IMR-90 (cell line): Measurements from ENCODE around the gene CARD19. TPM values are rescaled to one million over a fixed set of nuclear protein-coding genes. Genes with fewer than 3 reads are reported as not detected.

Experiments
- ATAC-seq: fragments of 200-7000 bp; cut with Tn5 transposase; 2 replicates; pipeline ENCODE4 v1.9.1; 2020; ENCODE audit warnings: low read depth, mild to moderate bottlenecking, moderate library complexity
- BruUV-seq: library from RNA; stranded (reverse); fragments of 400-500 nt; replicated peaks from 2 replicates; lab custom pipeline; 2021; lab: Mats Ljungman, UMichigan
- CTCF ChIA-PET: fragments of 300-600 bp; formaldehyde crosslinking; extraction: SDS; loops from one replicate; lab custom pipeline; 2021; ENCODE audit warnings: antibody characterized with exemption; lab: Yijun Ruan, JAX
- POLR2A ChIA-PET: fragments of 300-600 bp; sonication (Branson Sonifier 250); formaldehyde crosslinking; loops from one replicate; lab custom pipeline; 2022; ENCODE audit warnings: antibody characterized with exemption; ENCODE audit not compliant: unreplicated experiment; lab: Charles Lee
- DNase-seq: peaks from one replicate; pipeline ENCODE4 v3.0.0; 2013
- H2AFZ ChIP-seq: replicated peaks from 2 replicates; pipeline ENCODE3; 2013; ENCODE audit warnings: low read length, mild to moderate bottlenecking; ENCODE audit not compliant: poor library complexity
- H2AK5ac ChIP-seq: 2 replicates; pipeline ENCODE4 v1.6.1; 2013; ENCODE audit warnings: low read depth, low read length, inconsistent platforms
- H2AK9ac ChIP-seq: replicated peaks from 2 replicates; pipeline ENCODE3; 2013; ENCODE audit warnings: mild to moderate bottlenecking, low read depth, low read length, moderate library complexity; ENCODE audit not compliant: poor library complexity
- H2BK120ac ChIP-seq: 2 replicates; pipeline ENCODE4 v1.6.1; 2013; ENCODE audit warnings: low read depth, low read length, inconsistent platforms
- H2BK15ac ChIP-seq: 3 replicates; pipeline ENCODE4 v1.6.1; 2013; ENCODE audit warnings: low read depth, low read length, inconsistent platforms
- H2BK20ac ChIP-seq: 2 replicates; pipeline ENCODE4 v1.6.1; 2013; ENCODE audit warnings: low read depth, mild to moderate bottlenecking, inconsistent platforms, low read length, moderate library complexity
- H2BK5ac ChIP-seq: 2 replicates; pipeline ENCODE4 v1.6.1; 2013; ENCODE audit warnings: mild to moderate bottlenecking, low read depth, low read length, inconsistent platforms; ENCODE audit not compliant: poor library complexity, severe bottlenecking
- H3K14ac ChIP-seq: replicated peaks from 2 replicates; pipeline ENCODE4 v1.6.1; 2013; ENCODE audit warnings: low read depth, low read length, inconsistent platforms
- H3K18ac ChIP-seq: 2 replicates; pipeline ENCODE4 v1.6.1; 2013; ENCODE audit warnings: low read depth, low read length, control low read depth
- H3K23ac ChIP-seq: 2 replicates; pipeline ENCODE4 v1.6.1; 2013; ENCODE audit warnings: low read depth, low read length, inconsistent platforms
- H3K27ac ChIP-seq: 2 replicates; pipeline ENCODE4 v1.5.1; 2013; ENCODE audit warnings: mild to moderate bottlenecking, control low read depth, low read length; ENCODE audit not compliant: insufficient read depth
- H3K27me3 ChIP-seq: 2 replicates; pipeline ENCODE4 v1.6.1; 2013; ENCODE audit warnings: low read length; ENCODE audit not compliant: control insufficient read depth, insufficient read depth
- H3K36me3 ChIP-seq: 2 replicates; pipeline ENCODE4 v1.6.1; 2013; ENCODE audit warnings: low read length, mixed read lengths; ENCODE audit not compliant: control insufficient read depth, insufficient read depth
- H3K4ac ChIP-seq: 2 replicates; pipeline ENCODE4 v1.6.1; 2013; ENCODE audit warnings: low read depth, low read length, inconsistent platforms
- H3K4me1 ChIP-seq: 2 replicates; pipeline ENCODE4 v1.6.1; 2013; ENCODE audit warnings: low read length, mixed read lengths; ENCODE audit not compliant: control insufficient read depth, insufficient read depth
- H3K4me2 ChIP-seq: 2 replicates; pipeline ENCODE4 v1.6.1; 2013; ENCODE audit warnings: low read depth, mild to moderate bottlenecking, control low read depth, low read length, moderate library complexity
- H3K4me3 ChIP-seq: 2 replicates; pipeline ENCODE4 v1.5.1; 2013; ENCODE audit warnings: low read depth, mild to moderate bottlenecking, control low read depth, low read length, moderate library complexity; ENCODE audit not compliant: insufficient read depth
- H3K56ac ChIP-seq: 2 replicates; pipeline ENCODE4 v1.6.1; 2013; ENCODE audit warnings: low read length, inconsistent platforms; ENCODE audit not compliant: insufficient read depth; ENCODE audit errors: extremely low read depth
- H3K79me1 ChIP-seq, 2 experiments: 2 replicates each; pipeline ENCODE4 v1.6.1; 2013; ENCODE audit warnings: low read length in 2 of 2, inconsistent platforms in 1 of 2, low read depth in 1 of 2
- H3K9ac ChIP-seq: 2 replicates; pipeline ENCODE4 v1.6.1; 2013; ENCODE audit warnings: low read depth, low read length, control low read depth
- H3K9me1 ChIP-seq: 2 replicates; pipeline ENCODE4 v1.6.1; 2013; ENCODE audit warnings: low read length, inconsistent platforms; ENCODE audit not compliant: insufficient read depth
- H3K9me3 ChIP-seq: 2 replicates; pipeline ENCODE4 v1.6.1; 2013; ENCODE audit warnings: low read length; ENCODE audit not compliant: control insufficient read depth, insufficient read depth
- H4K20me1 ChIP-seq: 2 replicates; pipeline ENCODE4 v1.6.1; 2013; ENCODE audit warnings: low read length, inconsistent platforms; ENCODE audit not compliant: insufficient read depth
- H4K5ac ChIP-seq: 2 replicates; pipeline ENCODE4 v1.6.1; 2013; ENCODE audit warnings: mild to moderate bottlenecking, low read depth, low read length, control low read depth
- H4K8ac ChIP-seq, 2 experiments: 2 replicates each; pipeline ENCODE4 v1.6.1; 2013; ENCODE audit warnings: low read depth in 2 of 2, low read length in 2 of 2, control low read depth in 1 of 2, inconsistent platforms in 1 of 2
- H4K91ac ChIP-seq: 2 replicates; pipeline ENCODE4 v1.6.1; 2013; ENCODE audit warnings: low read depth, low read length, inconsistent platforms; ENCODE audit not compliant: insufficient read depth
- MAZ ChIP-seq: IDR thresholded peaks from 2 replicates; pipeline ENCODE4 v1.6.1; 2012; ENCODE audit warnings: low read depth, mild to moderate bottlenecking, low read length, improper control_type of control experiment, moderate library complexity, borderline replicate concordance
- RCOR1 ChIP-seq: IDR thresholded peaks from 2 replicates; pipeline ENCODE4 v1.6.1; 2012; ENCODE audit warnings: mild to moderate bottlenecking, low read length, improper control_type of control experiment; ENCODE audit not compliant: insufficient replicate concordance
- WGBS, 2 experiments: methylation state at CpG; one replicate each; pipeline versions ENCODE4 v1.1.5 to v1.1.7; 2013; ENCODE audit warnings: missing lambda C conversion rate in 2 of 2; ENCODE audit not compliant: insufficient read length in 1 of 2; ENCODE audit errors: extremely low coverage in 2 of 2; 5-methylcytosine and 5-hydroxymethylcytosine counted together
- dilution Hi-C: fragments of 300-500 bp; cut with HindIII; formaldehyde crosslinking; loops from one replicate; pipeline ENCODE4 v1.14.3; 2018; ENCODE audit warnings: low sequenced_read_pairs; ENCODE audit not compliant: unreplicated experiment
- in situ Hi-C: fragments of 300-500 bp; cut with MboI; formaldehyde crosslinking; loops from 3 replicates; pipeline ENCODE4 v1.14.3; 2019; ENCODE audit warnings: low sequenced_read_pairs, inconsistent platforms, mixed read lengths
- intact Hi-C: fragments of 100-400 bp; cut with micrococcal nuclease; formaldehyde crosslinking; loops from 2 replicates; pipeline ENCODE4 v1.10.0; 2022
- polyA plus RNA-seq, 3 experiments: library from polyadenylated mRNA; depleted of rRNA; stranded (reverse); fragments of >200 nt; gene quantifications; 2 replicates each; pipeline ENCODE4 v1.2.3, GENCODE V29; 2012; ENCODE audit warnings: low replicate concordance in 1 of 3
- total RNA-seq: library from RNA; depleted of rRNA; stranded (reverse); fragments of >200 nt; gene quantifications from 2 replicates; pipeline ENCODE4 v1.2.3, GENCODE V29; 2012

Gene CARD19
- total and polyA plus RNA-seq, 2 of the 4 experiments (the other 2 are of a cell fraction) = 17.4 to 111 TPM

DNA sequence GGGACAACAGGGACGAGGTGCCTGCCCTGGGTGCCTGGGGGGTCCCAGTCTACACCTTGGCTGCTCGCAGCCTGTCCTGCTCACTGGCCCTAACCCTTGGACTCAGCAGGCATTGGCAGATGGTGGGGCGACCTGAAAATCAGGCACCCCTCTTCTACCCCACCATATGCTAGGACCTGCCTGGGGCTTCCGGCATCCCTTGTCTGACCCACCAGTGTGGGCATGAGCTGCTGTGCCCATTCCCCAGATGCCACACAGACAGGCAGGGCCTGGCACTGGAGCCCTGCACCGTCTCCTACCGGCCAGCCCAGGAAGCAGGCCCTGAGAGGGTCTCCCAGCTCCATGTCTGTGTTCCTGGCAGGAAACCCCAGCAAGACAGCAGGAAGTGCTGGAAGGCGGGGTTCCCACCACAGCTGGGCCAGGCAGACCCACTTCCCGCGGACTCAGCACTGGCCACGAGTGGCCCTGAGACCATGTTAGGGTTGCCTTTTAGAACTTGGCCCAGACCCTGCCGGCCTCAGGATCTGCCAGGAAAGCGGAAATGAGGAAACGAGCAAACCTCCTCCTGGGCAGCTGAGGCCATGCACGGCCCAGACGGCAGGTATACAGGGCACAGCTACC, 35.0 kb downstream of the CARD19 start:
- Histone ChIP-seq H4K20me1 (peaks cover 29% of the 10 kb centered on the region), H4K8ac (no peak overlapping the region; a peak in 1 of 4 replicates), H2BK5ac (no peak overlapping the region), H3K14ac (no peak overlapping the region), H3K56ac (no peak overlapping the region), H3K4me3 (no peak overlapping the region), H2AFZ (no peak overlapping the region), H3K9me1 (peaks cover 19% of the 10 kb centered on the region; the same call in 1 of the 2 replicates), H3K36me3 (peaks cover 3% of the 10 kb centered on the region; the same call in 1 of the 2 replicates), H3K79me1 (peaks cover 24 to 69% of the 10 kb centered on the region in 2 experiments), H2BK15ac (no peak overlapping the region), H4K91ac (no peak overlapping the region), H2BK20ac (no peak overlapping the region), H3K9me3 (no peaks in the 10 kb centered on the region), H3K23ac (no peak overlapping the region; the same call in 1 of the 2 replicates), H2AK9ac (peak overlapping the region; percentile 23), H3K27me3 (no peaks in the 10 kb centered on the region), H3K4me2 (no peak overlapping the region), H3K4ac (peak overlapping the region; percentile 90), H2BK120ac (no peak overlapping the region), H2AK5ac (peak overlapping the region; percentile 93), H3K9ac (no peak overlapping the region), H3K4me1 (peaks cover 47% of the 10 kb centered on the region), H3K18ac (no peak overlapping the region), H3K27ac (no peak overlapping the region), H4K5ac (no peak overlapping the region)
- intact Hi-C loops = loop anchor here (10.0 kb wide), 1 partner anchor 324 kb away; the partner anchor contains the start of genes FAM120A and FAM120AOS
- BruUV-seq = no TSS peak
- in situ Hi-C loops = no loop called here
- DNase-seq (no peak), ATAC-seq (no peak)
- TF ChIP-seq MAZ (no peak), RCOR1 (no peak)
- ChIA-PET CTCF (no interaction called here), POLR2A (no interaction called here)
- dilution Hi-C loops = no loop called here
- WGBS, 2 experiments = 86% methylated on average over 5 of the region's 15 CpGs; no CpG with 5 or more reads in 1 of the 2 experiments
